Fibroblast of lung (primary cell): ENCODE measurements around the gene SOX13. TPM values are rescaled to one million over a fixed set of nuclear protein-coding genes. Genes with fewer than 3 reads are reported as not detected.

Source experiments
- DNase-seq, 2 donors: peaks; one replicate each; pipeline versions ENCODE4 v3.0.0 to v3.0.0-alpha.2; 2010; ENCODE audit warnings: low read depth in 2 of 2
- H2AFZ ChIP-seq: 2 replicates; pipeline ENCODE4 v1.5.1; 2012; ENCODE audit warnings: low read length, control low read depth, inconsistent platforms
- H3K27ac ChIP-seq: 2 replicates; pipeline ENCODE4 v1.5.1; 2011; ENCODE audit warnings: low read length, control low read depth; ENCODE audit not compliant: insufficient read depth
- H3K27me3 ChIP-seq: 2 replicates; pipeline ENCODE4 v1.5.1; 2011; ENCODE audit warnings: mild to moderate bottlenecking, low read length; ENCODE audit not compliant: control insufficient read depth, insufficient read depth
- H3K36me3 ChIP-seq: 2 replicates; pipeline ENCODE4 v1.5.1; 2011; ENCODE audit warnings: low read length; ENCODE audit not compliant: control insufficient read depth, insufficient read depth
- H3K4me1 ChIP-seq: 2 replicates; pipeline ENCODE4 v1.5.1; 2011; ENCODE audit warnings: low read length; ENCODE audit not compliant: control insufficient read depth, insufficient read depth; ENCODE audit errors: extremely low read depth
- H3K4me2 ChIP-seq: 2 replicates; pipeline ENCODE4 v1.5.1; 2011; ENCODE audit warnings: low read length, control low read depth; ENCODE audit not compliant: insufficient read depth; ENCODE audit errors: extremely low read depth
- H3K4me3 ChIP-seq, 4 experiments: fragments of 200-600 bp in 1 of 4; sonication (generic) in 1 of 4; replicated peaks in 1 of 4; 2 replicates each; pipeline ENCODE4 v1.5.1; 2011 to 2016; ENCODE audit warnings: low read length in 4 of 4, low read depth in 3 of 4, mild to moderate bottlenecking in 3 of 4, control low read depth in 2 of 4, inconsistent platforms in 1 of 4, mixed read lengths in 1 of 4; ENCODE audit not compliant: insufficient read depth in 1 of 4; ENCODE audit errors: control extremely low read depth in 1 of 4
- H3K79me2 ChIP-seq: 2 replicates; pipeline ENCODE4 v1.5.1; 2012; ENCODE audit warnings: mild to moderate bottlenecking, low read length, inconsistent platforms; ENCODE audit not compliant: control insufficient read depth, insufficient read depth
- H3K9ac ChIP-seq: 2 replicates; pipeline ENCODE4 v1.5.1; 2011; ENCODE audit warnings: mild to moderate bottlenecking, low read length, control low read depth; ENCODE audit not compliant: insufficient read depth
- H3K9me3 ChIP-seq: 2 replicates; pipeline ENCODE4 v1.5.1; 2012; ENCODE audit warnings: low read depth, low read length; ENCODE audit not compliant: control insufficient read depth, insufficient read depth
- H4K20me1 ChIP-seq: 2 replicates; pipeline ENCODE4 v1.5.1; 2011; ENCODE audit warnings: low read length; ENCODE audit not compliant: control insufficient read depth, insufficient read depth; ENCODE audit errors: extremely low read depth
- CTCF ChIP-seq, 2 donors: IDR thresholded peaks in 1 of 2; conservative IDR thresholded peaks in 1 of 2; 1 replicate in 1 of 2; 2 replicates in 1 of 2; pipeline ENCODE4 v1.5.1; 2011 to 2012; ENCODE audit warnings: low read length in 2 of 2, control low read depth in 1 of 2, inconsistent platforms in 1 of 2, low read depth in 1 of 2, mild to moderate bottlenecking in 1 of 2
- EZH2 ChIP-seq: IDR thresholded peaks from 2 replicates; pipeline ENCODE4 v1.5.1; 2012; ENCODE audit warnings: low read length, control low read depth, mild to moderate bottlenecking; ENCODE audit errors: missing control alignments
- polyA plus RNA-seq, 2 donors: library from polyadenylated mRNA; depleted of rRNA in 1 of 2; stranded (reverse) in 1 of 2; unstranded in 1 of 2; fragments of >200 nt; gene quantifications; 2 replicates each; pipeline ENCODE4 v1.2.1, GENCODE V29; 2011 to 2012; ENCODE audit warnings: missing spikeins in 1 of 2
- total RNA-seq: library from RNA; depleted of rRNA; stranded (reverse); fragments of >200 nt; gene quantifications from 2 replicates; pipeline ENCODE4 v1.2.1, GENCODE V29; 2014

Gene SOX13
- total and polyA plus RNA-seq, 2 donors (not counting 1 experiment from before 2014, with no cell fraction given), result 2.0 to 5.5 TPM

GRCh38 chr1:204033306-204033705, 39.6 kb upstream of the SOX13 start:
- Histone ChIP-seq H2AFZ (no peak overlapping the region), H3K27me3 (no peaks in the 10 kb centered on the region), H3K9me3 (no peaks in the 10 kb centered on the region), H4K20me1 (no peaks in the 10 kb centered on the region), H3K4me2 (no peak overlapping the region), H3K79me2 (no peaks in the 10 kb centered on the region), H3K4me3 (no peak overlapping the region), H3K4me1 (no peaks in the 10 kb centered on the region), H3K27ac (no peak overlapping the region), H3K9ac (no peak overlapping the region), H3K36me3 (no peaks in the 10 kb centered on the region)
- TF ChIP-seq CTCF (conservative IDR thresholded peaks at IDR 0.05 in 1 of 2, IDR thresholded peaks at IDR 0.05 in 1 of 2; ENCODE audit: low read depth in 1 of 2, low read length in 2 of 2) (no peak), EZH2 (no peak)
- DNase-seq, result no peak

- Histone ChIP-seq H3K27ac (no peak overlapping the region), H3K9me3 (no peaks in the 10 kb centered on the region), H3K27me3 (no peaks in the 10 kb centered on the region), H3K4me2 (no peak overlapping the region), H2AFZ (no peak overlapping the region), H3K4me1 (no peaks in the 10 kb centered on the region), H3K79me2 (no peaks in the 10 kb centered on the region), H3K36me3 (no peaks in the 10 kb centered on the region), H3K4me3 (no peak overlapping the region), H4K20me1 (no peaks in the 10 kb centered on the region), H3K9ac (no peak overlapping the region)
- no peak for TF ChIP-seq EZH2
- DNase-seq, result no peak
Measured at GRCh38 chr1:204036882-204037655, 35.8 kb upstream of the SOX13 start.

- H4K20me1 ChIP-seq, result no peaks in the 10 kb centered on the region
- no peaks in the 10 kb centered on the region for H3K4me1 ChIP-seq
- no peaks in the 10 kb centered on the region for H3K36me3 ChIP-seq
- TF ChIP-seq EZH2 (no peak), CTCF (conservative IDR thresholded peaks at IDR 0.05 in 1 of 2, IDR thresholded peaks at IDR 0.05 in 1 of 2; ENCODE audit: low read depth in 1 of 2, low read length in 2 of 2) (no peak)
- H3K9me3 ChIP-seq, result no peaks in the 10 kb centered on the region
- H3K79me2 ChIP-seq, result no peaks in the 10 kb centered on the region
- no peak overlapping the region for H3K4me2 ChIP-seq
- peak overlapping the region; percentile 29 for H2AFZ ChIP-seq
- DNase-seq, result peak in 1 of 2 donors; percentile 16
- no peak overlapping the region for H3K27ac ChIP-seq
- peaks cover 10% of the 10 kb centered on the region for H3K27me3 ChIP-seq
- H3K9ac ChIP-seq, result no peak overlapping the region
- no peak overlapping the region for H3K4me3 ChIP-seq
Measured at GRCh38 chr1:204041232-204041767, 31.6 kb upstream of the SOX13 start.
